DMS53 treated with DMSO at 0.1 percent for 48 hours (cell line): Measurements from ENCODE around the gene GIGYF1.
"Not testable (repeated sequence)": the region's sequence is repeated elsewhere in the genome, so short reads cannot be mapped to it uniquely, and the experiment has no call there.

Experiments
- DNase-seq: peaks from one replicate; lab custom pipeline; 2025; ENCODE audit not compliant: unreplicated experiment; lab: John Stamatoyannopoulos, UW

Gene GIGYF1

GRCh38 chr7:100694098-100694745, at the start of gene GIGYF1:
TSS of gene GIGYF1 (minus strand) at chr7:100694250. CDS start at chr7:100688238, 6,012 bp downstream.
- DNase-seq, result peak; percentile 55

- DNase-seq, result no peak
Measured at GRCh38 chr7:100739934-100740333, 45.9 kb upstream of the GIGYF1 start.

- DNase-seq, result no peak
Measured at GRCh38 chr7:100736671-100737070, 42.6 kb upstream of the GIGYF1 start.

- DNase-seq, result no peak
Measured at GRCh38 chr7:100735730-100736129, 41.7 kb upstream of the GIGYF1 start.

- DNase-seq, result no peak
Measured at GRCh38 chr7:100731937-100732636, 38.0 kb upstream of the GIGYF1 start.

- no peak for DNase-seq
Measured at GRCh38 chr7:100730136-100730800, 36.2 kb upstream of the GIGYF1 start.

GRCh38 chr7:100728196-100728595, 34.1 kb upstream of the GIGYF1 start:
- DNase-seq, result no peak

GRCh38 chr7:100726996-100727761, 33.1 kb upstream of the GIGYF1 start:
- no peak for DNase-seq

GRCh38 chr7:100724364-100724763, 30.3 kb upstream of the GIGYF1 start:
- not testable (repeated sequence) for DNase-seq

GRCh38 chr7:100723732-100724275, 29.8 kb upstream of the GIGYF1 start:
- DNase-seq, result no peak

GRCh38 chr7:100722480-100723212, 28.6 kb upstream of the GIGYF1 start:
- no peak for DNase-seq

GRCh38 chr7:100721505-100721812, 27.4 kb upstream of the GIGYF1 start:
- no peak for DNase-seq

- DNase-seq, result no peak
Measured at GRCh38 chr7:100720671-100721504, 26.8 kb upstream of the GIGYF1 start.

- no peak for DNase-seq
Measured at GRCh38 chr7:100720279-100720670, 26.2 kb upstream of the GIGYF1 start, which contains the start of gene EPO. TSS of gene EPO (plus strand) at chr7:100720468. CDS start at chr7:100720981, 513 bp downstream.

- DNase-seq, result no peak
Measured at GRCh38 chr7:100719523-100720278, 25.7 kb upstream of the GIGYF1 start.

- DNase-seq, result not testable (repeated sequence)
Measured at GRCh38 chr7:100717073-100717472, 23.0 kb upstream of the GIGYF1 start.

- no peak for DNase-seq
Measured at GRCh38 chr7:100714725-100715124, 20.7 kb upstream of the GIGYF1 start.

GRCh38 chr7:100711369-100711768, 17.3 kb upstream of the GIGYF1 start:
- DNase-seq, result no peak

GRCh38 chr7:100710452-100710851, 16.4 kb upstream of the GIGYF1 start:
- no peak for DNase-seq
